A673 (cell line): ENCODE measurements around the gene NUDT21. TPM values are rescaled to one million over a fixed set of nuclear protein-coding genes. Genes with fewer than 3 reads are reported as not detected.

ENCODE experiments used
- BruUV-seq: library from RNA; stranded (reverse); fragments of 400-500 nt; replicated peaks from 2 replicates; lab custom pipeline; 2021; lab: Mats Ljungman, UMichigan
- CTCF ChIA-PET: fragments of 300-600 bp; sonication (Branson Sonifier 250); formaldehyde crosslinking; loops from one replicate; lab custom pipeline; 2022; ENCODE audit warnings: antibody characterized with exemption; lab: Charles Lee
- POLR2A ChIA-PET: fragments of 300-600 bp; sonication (Branson Sonifier 250); formaldehyde crosslinking; loops from one replicate; lab custom pipeline; 2022; ENCODE audit warnings: antibody characterized with exemption; ENCODE audit not compliant: low non-redundant PET; lab: Charles Lee
- DNase-seq: peaks from one replicate; pipeline ENCODE4 v3.0.0-alpha.2; 2015; ENCODE audit warnings: low spot score
- H3K27ac ChIP-seq: fragments of 200-600 bp; sonication (generic); 2 replicates; pipeline ENCODE4 v1.5.1; 2016; ENCODE audit warnings: mixed run types, low read depth, mild to moderate bottlenecking, mixed read lengths, antibody characterized with exemption, low read length; ENCODE audit not compliant: poor library complexity, severe bottlenecking
- H3K27me3 ChIP-seq: fragments of 200-600 bp; sonication (generic); replicated peaks from 2 replicates; pipeline ENCODE4 v1.6.1; 2017; ENCODE audit warnings: mixed run types, low read depth, mild to moderate bottlenecking, mixed read lengths, antibody characterized with exemption, low read length; ENCODE audit not compliant: insufficient read depth, poor library complexity
- H3K36me3 ChIP-seq: fragments of 200-600 bp; sonication (generic); 2 replicates; pipeline ENCODE4 v1.6.1; 2016; ENCODE audit warnings: mixed run types, mild to moderate bottlenecking, mixed read lengths, antibody characterized with exemption, low read length; ENCODE audit not compliant: insufficient read depth, poor library complexity, severe bottlenecking
- H3K4me1 ChIP-seq: fragments of 200-600 bp; sonication (generic); 2 replicates; pipeline ENCODE4 v1.6.1; 2017; ENCODE audit warnings: mixed run types, mild to moderate bottlenecking, mixed read lengths, antibody characterized with exemption, low read length; ENCODE audit not compliant: insufficient read depth, poor library complexity, severe bottlenecking
- H3K4me3 ChIP-seq: fragments of 200-600 bp; sonication (generic); 2 replicates; pipeline ENCODE4 v1.5.1; 2016; ENCODE audit warnings: low read depth, mixed run types, mild to moderate bottlenecking, mixed read lengths, low read length; ENCODE audit not compliant: poor library complexity, severe bottlenecking
- H3K9me3 ChIP-seq: fragments of 200-600 bp; sonication (generic); 2 replicates; pipeline ENCODE4 v1.6.1; 2016; ENCODE audit warnings: mixed run types, low read depth, mild to moderate bottlenecking, mixed read lengths, antibody characterized with exemption, low read length; ENCODE audit not compliant: poor library complexity, severe bottlenecking
- CTCF ChIP-seq: fragments of 300-800, 200-600 bp; sonication (generic); conservative IDR thresholded peaks from 2 replicates; pipeline ENCODE4 v1.5.1; 2017; ENCODE audit warnings: low read depth, mild to moderate bottlenecking, antibody characterized with exemption, low read length, moderate library complexity, mixed read lengths
- EZH2 ChIP-seq: fragments of 200-600 bp; sonication (generic); IDR thresholded peaks from 2 replicates; pipeline ENCODE4 v1.6.1; 2017; ENCODE audit warnings: borderline replicate concordance, low read depth, mild to moderate bottlenecking, mixed read lengths, antibody characterized with exemption, low read length; ENCODE audit not compliant: poor library complexity, severe bottlenecking
- intact Hi-C: fragments of 100-400 bp; cut with micrococcal nuclease; formaldehyde crosslinking; loops from one replicate; pipeline ENCODE4 v1.10.0; 2022; ENCODE audit not compliant: unreplicated experiment
- total RNA-seq: library from RNA; stranded (reverse); gene quantifications from 2 replicates; pipeline ENCODE4 v1.2.3, GENCODE V29; 2021

The NUDT21 gene
- total RNA-seq, 1 experiment from 2014 or later: 231 TPM

- no peaks in the 10 kb centered on the region for H3K4me1 ChIP-seq
- intact Hi-C loops: no loop called here
- H3K9me3 ChIP-seq: no peaks in the 10 kb centered on the region
- ChIA-PET POLR2A (no interaction called here), CTCF (no interaction called here)
- peaks cover 33% of the 10 kb centered on the region for H3K36me3 ChIP-seq
- DNase-seq: no peak
- TF ChIP-seq CTCF (no peak), EZH2 (no peak)
- no peak overlapping the region for H3K4me3 ChIP-seq
- BruUV-seq: no TSS peak
- no peak overlapping the region for H3K27ac ChIP-seq
- no peaks in the 10 kb centered on the region for H3K27me3 ChIP-seq
Observed at GRCh38 chr16:56411123-56411522, 40.0 kb downstream of the NUDT21 start.

DNA sequence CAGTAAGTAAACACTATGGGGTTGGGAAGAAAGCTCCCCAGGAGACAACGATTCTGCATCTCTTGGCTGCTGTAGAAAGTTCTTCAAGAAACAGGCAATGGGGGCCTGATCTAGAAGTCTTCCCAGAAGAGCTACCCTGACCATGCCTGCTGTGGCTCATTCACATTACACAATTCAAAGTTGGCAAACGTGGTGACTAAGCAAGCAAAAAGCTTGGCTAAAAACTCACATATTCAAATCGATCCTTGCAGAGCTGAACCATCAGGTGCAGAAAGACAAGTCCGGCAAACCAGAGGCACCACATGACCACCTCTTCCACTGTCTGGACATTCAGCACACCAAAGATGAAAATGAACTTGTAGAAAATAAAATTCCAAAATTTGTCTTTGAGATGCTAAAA is 41.9 kb downstream of the NUDT21 start:
- intact Hi-C loops: no loop called here
- Histone ChIP-seq H3K9me3 (no peaks in the 10 kb centered on the region), H3K4me1 (no peaks in the 10 kb centered on the region), H3K27me3 (no peaks in the 10 kb centered on the region), H3K27ac (no peak overlapping the region), H3K4me3 (no peak overlapping the region), H3K36me3 (peaks cover 44% of the 10 kb centered on the region)
- no TSS peak for BruUV-seq
- DNase-seq: no peak
- TF ChIP-seq CTCF (no peak), EZH2 (no peak)
- CTCF ChIA-PET: no interaction called here
- POLR2A ChIA-PET: no interaction called here

DNA sequence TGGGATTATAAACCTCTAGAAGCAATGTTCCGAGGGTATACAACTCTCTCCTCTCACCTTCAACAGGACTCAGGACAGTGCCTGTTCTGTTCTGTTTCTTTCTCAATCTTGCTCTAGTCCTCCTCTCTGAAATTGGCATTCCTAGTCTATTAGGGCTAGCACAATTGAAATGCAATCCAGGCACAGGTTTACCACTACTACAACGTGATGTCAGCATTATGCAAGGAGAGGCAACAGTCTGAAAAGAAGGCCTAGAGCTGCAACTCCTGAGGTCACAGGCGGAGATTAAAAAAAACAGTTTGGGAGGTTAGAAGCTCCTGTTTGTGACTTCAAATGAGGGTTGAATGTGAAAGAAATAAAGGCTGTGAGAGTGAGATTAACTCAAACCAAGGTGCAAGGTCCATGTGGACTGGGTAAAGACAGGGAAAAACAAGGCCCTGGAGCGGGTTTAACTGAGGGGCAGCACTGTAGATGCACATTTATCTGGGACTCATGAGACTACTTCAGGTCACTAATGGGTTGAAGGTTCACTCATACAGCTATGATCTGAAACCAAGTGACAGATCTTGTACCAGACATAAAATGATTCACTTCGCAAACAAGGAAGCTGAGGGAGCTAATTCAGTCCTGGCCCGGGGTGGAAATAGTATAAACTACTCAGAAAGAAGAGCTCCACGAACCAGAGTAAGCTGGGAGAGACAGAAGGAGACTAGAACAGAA is 42.6 kb downstream of the NUDT21 start:
- ChIA-PET CTCF (no interaction called here), POLR2A (no interaction called here)
- Histone ChIP-seq H3K36me3 (peaks cover 45% of the 10 kb centered on the region), H3K9me3 (no peaks in the 10 kb centered on the region), H3K27me3 (no peaks in the 10 kb centered on the region), H3K4me1 (no peaks in the 10 kb centered on the region), H3K27ac (no peak overlapping the region), H3K4me3 (no peak overlapping the region)
- no peak for DNase-seq
- intact Hi-C loops: no loop called here
- no TSS peak for BruUV-seq
- TF ChIP-seq CTCF (no peak), EZH2 (no peak)
